Stimulated activated naive B cell treated with anti-CD40 and anti-IgM and Interleukin-4, amounts not matched to agents 10 μg/mL and 1 μg/mL and 100 μg/mL, for 72 hours (primary cell): ENCODE results near the gene NLN.

Experiments used
- ATAC-seq, 2 donors: fragments of 150-1000 bp; cut with Tn5 transposase; replicated peaks; 2 replicates each; pipeline ENCODE4 v1.10.0; 2021; ENCODE audit warnings: moderate library complexity in 1 of 2
- DNase-seq: peaks from one replicate; pipeline ENCODE4 v3.0.0; 2021
- H3K27ac Mint-ChIP-seq: one replicate; pipeline ENCODE4 v1.8.0; 2022; ENCODE audit warnings: mild to moderate bottlenecking, mixed read lengths
- H3K27me3 Mint-ChIP-seq, 2 donors: one replicate each; pipeline ENCODE4 v1.8.0; 2022; ENCODE audit warnings: mixed read lengths in 2 of 2
- H3K36me3 Mint-ChIP-seq, 2 donors: one replicate each; pipeline ENCODE4 v1.8.0; 2022; ENCODE audit warnings: mixed read lengths in 2 of 2, mild to moderate bottlenecking in 1 of 2
- H3K4me1 Mint-ChIP-seq, 2 donors: one replicate each; pipeline ENCODE4 v1.8.0; 2022; ENCODE audit warnings: mixed read lengths in 2 of 2, mild to moderate bottlenecking in 1 of 2
- H3K4me3 Mint-ChIP-seq, 2 donors: one replicate each; pipeline ENCODE4 v1.8.0; 2022; ENCODE audit warnings: mild to moderate bottlenecking in 2 of 2, mixed read lengths in 2 of 2, moderate library complexity in 1 of 2
- H3K9me3 Mint-ChIP-seq, 2 donors: one replicate each; pipeline ENCODE4 v1.8.0; 2022; ENCODE audit warnings: mixed read lengths in 2 of 2, mild to moderate bottlenecking in 1 of 2

NLN gene

DNA sequence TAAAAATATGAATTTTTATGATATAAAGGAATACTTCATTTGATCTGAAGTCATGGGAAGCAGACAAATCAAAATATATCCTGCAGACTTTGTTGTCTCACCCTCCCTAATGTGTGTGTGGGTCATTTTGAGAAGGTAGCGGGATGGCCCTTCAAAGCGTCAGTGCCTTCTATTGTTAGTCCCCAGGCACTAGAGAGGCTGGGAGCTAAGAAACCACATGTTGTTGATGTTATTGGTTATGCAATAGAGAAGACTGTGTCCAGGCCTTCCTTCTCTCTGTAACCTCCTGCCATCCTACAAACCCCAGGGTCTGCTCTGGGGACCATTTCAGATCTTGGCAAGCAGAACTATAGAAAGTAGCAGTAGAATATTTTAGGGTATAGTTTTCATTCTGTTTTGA lies 94.7 kb downstream of the NLN start:
- H3K4me3 Mint-ChIP-seq = no peak overlapping the region
- no peak for ATAC-seq

DNA sequence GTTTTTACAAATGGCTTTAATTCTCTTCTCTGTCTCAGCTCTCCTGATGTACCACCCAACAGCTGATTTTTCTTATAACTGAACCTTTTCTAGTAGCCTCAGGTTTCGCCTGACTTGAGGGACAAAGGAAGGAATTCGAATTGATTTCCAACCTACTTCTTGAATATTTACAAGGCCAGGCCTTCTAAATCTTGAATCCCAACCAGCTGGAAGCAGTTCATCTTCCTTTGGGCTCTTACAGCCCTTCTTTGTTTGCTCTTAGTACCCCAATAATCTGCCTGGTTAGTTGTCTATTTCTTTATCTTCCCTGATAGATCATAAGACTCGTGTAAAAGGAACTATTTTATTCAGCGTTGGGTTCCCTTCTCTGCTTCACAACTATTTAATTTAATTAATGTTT lies 95.9 kb downstream of the NLN start:
- no peak overlapping the region for H3K4me3 Mint-ChIP-seq
- H3K27ac Mint-ChIP-seq = no peak overlapping the region
- peaks cover 36 to 56% of the 10 kb centered on the region in 2 donors for H3K36me3 Mint-ChIP-seq
- DNase-seq (no peak), ATAC-seq (no peak)
- peaks cover 10 to 18% of the 10 kb centered on the region in 2 donors for H3K4me1 Mint-ChIP-seq
- H3K9me3 Mint-ChIP-seq = no peaks in the 10 kb centered on the region
- no peaks in the 10 kb centered on the region for H3K27me3 Mint-ChIP-seq

More for the DNA sequence above, 94.7 kb downstream of the NLN start:
- no peaks in the 10 kb centered on the region for H3K27me3 Mint-ChIP-seq
- no peak overlapping the region for H3K27ac Mint-ChIP-seq
- DNase-seq = no peak
- peaks cover 4 to 12% of the 10 kb centered on the region in 2 donors for H3K4me1 Mint-ChIP-seq
- no peaks in the 10 kb centered on the region for H3K9me3 Mint-ChIP-seq
- H3K36me3 Mint-ChIP-seq = peaks cover 35 to 59% of the 10 kb centered on the region in 2 donors

DNA sequence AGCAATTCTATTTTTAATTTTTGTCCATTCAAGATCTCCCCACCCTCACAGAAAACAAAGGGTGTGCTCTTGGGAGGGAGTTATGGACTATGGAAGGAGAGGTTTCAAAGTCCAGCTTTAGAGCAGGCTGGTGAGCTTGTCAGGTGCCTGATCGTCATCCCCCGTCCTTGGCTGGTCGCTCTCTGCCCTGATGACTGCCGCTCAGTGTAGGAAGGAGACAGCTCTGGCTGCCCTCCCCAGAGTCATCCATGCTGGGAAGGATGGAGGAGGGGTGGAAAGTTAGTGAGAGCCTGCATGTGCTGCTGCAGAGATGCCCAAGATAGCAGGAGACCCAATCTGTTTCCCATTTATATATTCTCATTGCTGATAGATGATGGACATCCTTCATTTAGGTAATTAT lies 96.6 kb downstream of the NLN start:
- Mint-ChIP-seq H3K4me1 (peaks cover 10 to 21% of the 10 kb centered on the region in 2 donors), H3K36me3 (peaks cover 33 to 54% of the 10 kb centered on the region in 2 donors), H3K27ac (no peak overlapping the region), H3K4me3 (no peak overlapping the region), H3K27me3 (no peaks in the 10 kb centered on the region), H3K9me3 (no peaks in the 10 kb centered on the region)
- ATAC-seq (no peak), DNase-seq (no peak)

DNA sequence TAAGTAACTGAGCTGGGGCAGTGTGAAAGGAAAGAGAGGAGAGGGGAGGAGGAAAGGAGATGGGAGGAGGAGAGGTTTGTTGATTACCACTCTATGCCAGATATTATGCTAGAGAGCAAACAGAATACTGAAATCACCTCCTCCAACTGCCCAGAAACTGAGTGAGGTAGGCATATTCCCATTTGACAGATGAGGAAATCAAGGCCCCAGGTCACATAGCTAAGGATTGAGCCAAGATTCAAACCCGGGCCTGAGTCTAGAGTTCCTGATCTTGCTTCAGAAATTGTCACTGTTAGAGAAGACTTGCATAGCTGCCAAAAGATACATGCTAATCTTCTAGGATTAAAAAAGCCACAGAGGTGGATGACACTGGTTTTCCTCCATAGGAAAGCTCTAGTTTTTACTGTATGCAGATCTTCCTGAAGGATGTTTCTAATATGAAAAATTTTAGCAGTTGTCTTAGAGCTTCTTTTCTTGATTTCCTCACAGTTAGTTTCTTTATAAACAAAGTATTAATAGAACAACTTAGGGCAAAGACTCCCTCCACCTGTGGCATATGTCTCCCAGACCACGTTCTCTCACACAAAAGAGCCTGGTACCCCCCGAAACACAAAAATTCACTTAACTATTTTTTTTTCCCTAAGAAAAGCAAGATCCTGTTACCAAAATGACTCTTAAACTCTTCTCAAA lies 97.4 kb downstream of the NLN start:
- peaks cover 12 to 29% of the 10 kb centered on the region in 2 donors for H3K4me1 Mint-ChIP-seq
- H3K4me3 Mint-ChIP-seq = no peak overlapping the region
- H3K9me3 Mint-ChIP-seq = no peaks in the 10 kb centered on the region
- no peaks in the 10 kb centered on the region for H3K27me3 Mint-ChIP-seq
- no peak overlapping the region for H3K27ac Mint-ChIP-seq
- no peak for ATAC-seq
- no peak for DNase-seq
- H3K36me3 Mint-ChIP-seq = peaks cover 31 to 55% of the 10 kb centered on the region in 2 donors

DNA sequence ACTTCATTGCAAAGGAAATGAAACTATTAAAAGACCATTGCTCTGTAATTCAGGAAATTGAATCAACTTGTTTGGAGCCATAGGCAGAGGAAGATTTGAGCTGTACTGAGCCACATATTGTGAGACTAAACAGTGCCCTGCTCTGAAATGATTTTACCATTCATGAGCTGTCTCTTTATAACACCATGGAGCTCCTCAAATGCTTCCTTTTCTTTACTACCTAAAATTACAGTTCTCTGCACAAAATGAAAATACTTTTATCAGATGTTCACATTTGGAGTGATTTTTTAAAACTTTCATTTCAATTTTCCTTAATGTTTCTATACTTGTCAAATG lies 97.9 kb downstream of the NLN start:
- H3K27me3 Mint-ChIP-seq = no peaks in the 10 kb centered on the region
- no peak overlapping the region for H3K4me3 Mint-ChIP-seq
- H3K36me3 Mint-ChIP-seq = peaks cover 35 to 56% of the 10 kb centered on the region in 2 donors
- no peak overlapping the region for H3K27ac Mint-ChIP-seq
- DNase-seq (no peak), ATAC-seq (no peak)
- H3K9me3 Mint-ChIP-seq = no peaks in the 10 kb centered on the region
- peaks cover 13 to 33% of the 10 kb centered on the region in 2 donors for H3K4me1 Mint-ChIP-seq

DNA sequence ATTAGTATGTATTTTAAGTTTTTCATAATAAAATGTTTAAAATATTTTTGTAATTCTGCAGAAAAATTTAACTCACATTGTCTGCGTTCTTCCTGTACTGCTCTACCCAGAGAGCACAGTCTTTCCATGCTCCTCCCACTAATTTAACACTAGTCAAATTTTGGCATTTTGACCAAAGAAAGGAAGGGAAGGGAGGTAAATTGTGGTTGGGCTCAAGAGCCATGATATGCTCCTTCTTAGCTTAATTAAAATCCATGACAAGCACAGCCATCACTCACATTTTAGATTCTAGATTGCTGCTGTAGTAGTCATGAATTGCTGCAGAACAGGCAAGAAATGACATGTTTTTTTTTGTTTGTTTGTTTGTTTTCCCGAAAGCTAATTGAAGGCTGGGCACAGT lies 98.4 kb downstream of the NLN start:
- peaks cover 14 to 38% of the 10 kb centered on the region in 2 donors for H3K4me1 Mint-ChIP-seq
- no peak overlapping the region for H3K27ac Mint-ChIP-seq
- ATAC-seq = no peak
- H3K36me3 Mint-ChIP-seq = peaks cover 30 to 53% of the 10 kb centered on the region in 2 donors
- DNase-seq = no peak
- H3K4me3 Mint-ChIP-seq = no peak overlapping the region
- H3K9me3 Mint-ChIP-seq = no peaks in the 10 kb centered on the region
- no peaks in the 10 kb centered on the region for H3K27me3 Mint-ChIP-seq

DNA sequence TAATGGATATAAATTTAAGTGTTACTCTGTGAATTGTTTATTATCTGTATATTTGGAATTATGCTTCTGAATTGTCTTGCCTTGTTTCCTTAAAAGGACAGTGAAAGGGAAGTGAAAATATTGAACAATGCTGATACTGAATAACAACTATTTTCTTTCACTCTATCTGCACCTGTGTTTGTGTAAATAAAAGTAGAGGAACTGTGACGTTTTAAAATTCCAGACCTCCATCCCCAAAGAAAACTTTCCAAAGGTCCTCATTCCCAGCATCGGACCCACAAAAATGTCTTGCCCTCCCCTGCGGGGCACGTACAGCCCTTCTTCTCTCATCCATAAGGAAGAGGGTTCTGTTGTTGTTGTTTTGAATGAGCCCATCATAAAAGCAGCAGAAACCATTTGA lies 100.0 kb downstream of the NLN start:
- no peaks in the 10 kb centered on the region for H3K27me3 Mint-ChIP-seq
- no peaks in the 10 kb centered on the region for H3K9me3 Mint-ChIP-seq
- H3K4me3 Mint-ChIP-seq = no peak overlapping the region
- ATAC-seq (no peak), DNase-seq (no peak)
- peaks cover 24 to 51% of the 10 kb centered on the region in 2 donors for H3K4me1 Mint-ChIP-seq
- H3K27ac Mint-ChIP-seq = no peak overlapping the region
- H3K36me3 Mint-ChIP-seq = peaks cover 23 to 49% of the 10 kb centered on the region in 2 donors

DNA sequence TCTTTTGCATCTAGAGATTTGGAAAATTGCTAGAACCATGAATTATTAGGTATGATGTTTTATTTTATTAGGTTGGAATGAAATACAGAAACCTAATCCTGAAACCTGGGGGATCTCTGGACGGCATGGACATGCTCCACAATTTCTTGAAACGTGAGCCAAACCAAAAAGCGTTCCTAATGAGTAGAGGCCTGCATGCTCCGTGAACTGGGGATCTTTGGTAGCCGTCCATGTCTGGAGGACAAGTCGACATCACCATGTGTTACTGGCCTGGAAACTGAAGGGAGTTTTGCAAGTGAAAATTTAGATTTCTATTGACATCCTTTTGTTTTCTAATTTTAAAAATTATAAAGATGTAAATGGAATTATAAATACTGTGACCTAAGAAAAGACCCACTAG lies 100.7 kb downstream of the NLN start:
- Mint-ChIP-seq H3K27ac (no peak overlapping the region), H3K4me1 (peaks cover 24 to 51% of the 10 kb centered on the region in 2 donors), H3K27me3 (no peaks in the 10 kb centered on the region), H3K9me3 (no peaks in the 10 kb centered on the region), H3K36me3 (peaks cover 23 to 49% of the 10 kb centered on the region in 2 donors), H3K4me3 (no peak overlapping the region)
- DNase-seq (no peak), ATAC-seq (no peak)

DNA sequence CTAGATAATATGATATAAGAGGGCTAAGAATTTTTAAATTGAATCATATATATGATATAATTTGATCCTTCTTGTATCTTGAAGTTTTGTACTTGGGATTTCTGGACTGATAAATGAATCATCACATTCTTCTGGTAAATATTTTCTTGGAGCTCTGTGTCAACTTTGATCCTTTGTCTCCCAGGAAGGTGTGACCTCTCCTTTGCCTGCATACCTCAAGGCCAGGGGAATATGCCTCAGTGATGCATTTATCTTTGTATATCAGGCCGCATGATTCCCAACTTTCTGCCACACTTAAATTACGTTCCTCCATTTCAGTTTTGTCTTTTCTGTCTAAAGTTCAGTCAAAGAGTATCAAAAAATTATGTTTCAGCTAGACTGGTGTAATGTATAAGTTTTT lies 101.2 kb downstream of the NLN start:
- ATAC-seq = no peak
- Mint-ChIP-seq H3K4me1 (peaks cover 24 to 51% of the 10 kb centered on the region in 2 donors), H3K36me3 (peaks cover 26 to 49% of the 10 kb centered on the region in 2 donors), H3K27me3 (no peaks in the 10 kb centered on the region), H3K9me3 (no peaks in the 10 kb centered on the region), H3K27ac (no peak overlapping the region), H3K4me3 (no peak overlapping the region)
- DNase-seq = no peak

DNA sequence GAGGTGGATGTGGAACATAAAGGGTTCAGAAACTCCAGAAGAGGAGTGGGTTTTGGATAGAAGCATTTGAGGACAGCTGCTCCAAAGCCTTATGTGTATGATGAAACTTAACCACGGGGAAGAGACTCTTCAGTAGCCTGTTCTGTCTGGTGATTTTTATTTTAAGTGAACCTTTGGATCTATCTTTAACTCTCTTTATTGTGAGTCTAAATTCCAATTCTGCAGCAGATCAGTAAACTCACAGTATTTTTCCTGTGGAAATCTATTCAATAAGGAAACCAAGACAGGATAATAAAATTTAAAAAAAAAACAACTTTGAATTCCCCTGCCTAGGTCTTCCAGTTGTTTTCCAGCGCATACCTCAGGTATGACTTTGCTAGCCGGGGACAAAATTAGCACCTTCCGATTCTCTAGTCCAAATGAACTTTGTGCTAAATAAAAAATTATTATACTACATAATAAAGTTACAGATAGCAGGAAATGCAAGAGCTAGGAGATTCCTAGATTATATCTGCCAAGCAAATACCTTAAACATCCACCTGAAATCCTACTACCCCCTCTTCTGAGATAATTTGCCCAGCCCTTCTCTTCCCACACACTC lies 101.9 kb downstream of the NLN start:
- no peak for ATAC-seq

DNA sequence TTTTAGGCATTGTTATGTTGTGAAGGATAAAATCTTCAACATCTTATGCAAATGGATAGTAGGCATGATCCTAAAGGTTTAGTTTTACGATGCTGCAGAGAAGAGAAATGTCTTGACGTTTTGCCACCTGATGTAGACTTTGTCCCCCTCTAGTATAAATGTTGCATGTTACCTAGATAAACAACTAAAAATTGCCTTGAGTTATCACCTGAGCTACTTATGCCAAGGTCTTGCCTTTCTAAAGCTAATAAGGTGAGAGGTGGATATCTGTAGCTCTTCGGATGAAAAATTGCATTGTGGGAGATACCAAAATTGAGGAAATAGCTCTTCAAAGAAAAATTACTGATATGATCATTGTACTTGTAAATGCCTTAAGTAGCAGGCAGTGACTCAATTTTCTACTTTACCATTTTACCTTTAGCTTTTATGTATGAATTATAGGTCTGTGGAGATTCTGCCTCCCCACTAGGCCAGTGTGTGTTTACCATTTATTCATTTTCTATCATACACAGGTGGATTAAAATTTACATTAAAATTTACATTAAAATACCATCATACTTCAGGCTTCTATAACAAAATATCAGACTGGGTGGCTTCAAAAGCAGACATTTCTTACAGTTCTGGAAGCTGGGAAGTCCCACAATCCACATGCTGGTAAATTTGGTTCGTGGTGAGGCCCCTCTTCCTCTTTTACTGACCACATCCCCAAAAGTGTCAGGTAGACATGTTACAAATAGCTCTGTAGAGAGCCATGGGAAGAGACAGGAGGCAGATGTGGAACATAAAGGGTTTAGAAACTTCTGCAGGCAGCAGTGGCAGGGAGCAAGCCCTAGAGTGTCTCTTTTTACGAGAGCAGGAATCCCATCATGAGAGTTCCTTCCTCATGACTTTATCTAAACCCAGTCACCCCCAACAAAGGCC lies 103.7 kb downstream of the NLN start:
- Mint-ChIP-seq H3K27me3 (no peaks in the 10 kb centered on the region), H3K9me3 (no peaks in the 10 kb centered on the region), H3K36me3 (peaks cover 22 to 40% of the 10 kb centered on the region in 2 donors), H3K27ac (peak overlapping the region; percentile 75), H3K4me1 (peaks cover 19 to 39% of the 10 kb centered on the region in 2 donors), H3K4me3 (peak overlapping the region; percentile 11 to 26)
- ATAC-seq (peak; percentile 96 to 97), DNase-seq (peak; percentile 38)

More for the DNA sequence above, 101.9 kb downstream of the NLN start:
- DNase-seq = no peak
- Mint-ChIP-seq H3K36me3 (peaks cover 24 to 47% of the 10 kb centered on the region in 2 donors), H3K27ac (no peak overlapping the region), H3K4me1 (peaks cover 24 to 50% of the 10 kb centered on the region in 2 donors), H3K4me3 (no peak overlapping the region), H3K27me3 (no peaks in the 10 kb centered on the region), H3K9me3 (no peaks in the 10 kb centered on the region)

DNA sequence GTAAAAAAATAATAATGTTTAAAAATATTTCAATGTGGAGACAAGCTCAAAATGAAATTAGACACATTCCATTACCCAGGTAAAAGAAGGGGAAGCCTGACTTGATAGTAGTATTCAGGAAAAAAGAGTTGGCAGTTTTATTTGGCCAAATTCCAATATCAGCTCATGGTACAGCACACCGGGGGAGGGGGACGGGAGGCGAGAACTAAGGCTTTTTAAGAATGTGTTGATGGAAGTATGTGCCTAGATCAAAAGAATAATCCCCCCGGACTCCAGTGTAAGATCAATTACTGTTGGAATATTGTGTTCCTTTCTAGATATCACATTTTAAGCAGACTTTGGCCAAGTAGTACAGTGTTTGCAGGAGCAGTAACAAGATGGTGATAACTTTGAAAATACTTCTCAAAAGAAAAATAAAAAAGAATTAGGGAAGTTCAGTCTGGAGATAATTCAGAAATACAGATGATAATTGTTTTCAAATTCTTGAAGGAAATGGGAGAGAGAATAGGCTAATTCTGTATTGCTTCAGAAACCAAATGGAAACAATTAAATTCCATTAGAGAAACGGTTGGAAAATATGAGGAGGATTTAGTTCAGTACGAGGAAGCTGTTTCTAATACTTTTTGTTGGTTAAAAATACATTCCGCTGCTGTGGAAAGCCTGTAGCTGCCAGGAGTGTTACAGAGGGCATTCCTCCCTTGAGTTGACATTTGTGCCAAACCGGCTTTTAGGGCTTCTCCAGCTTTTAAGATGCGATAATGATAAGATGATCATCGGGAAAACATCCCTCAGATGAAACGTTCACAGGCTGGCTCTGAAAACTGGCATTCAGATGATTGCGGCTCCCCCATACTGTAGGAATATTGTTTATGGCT lies 106.3 kb downstream of the NLN start:
- Mint-ChIP-seq H3K9me3 (no peaks in the 10 kb centered on the region), H3K27ac (no peak overlapping the region), H3K4me3 (no peak overlapping the region), H3K4me1 (peaks cover 14 to 32% of the 10 kb centered on the region in 2 donors), H3K27me3 (no peaks in the 10 kb centered on the region), H3K36me3 (peaks cover 18 to 36% of the 10 kb centered on the region in 2 donors)
- DNase-seq = no peak
- ATAC-seq = no peak

DNA sequence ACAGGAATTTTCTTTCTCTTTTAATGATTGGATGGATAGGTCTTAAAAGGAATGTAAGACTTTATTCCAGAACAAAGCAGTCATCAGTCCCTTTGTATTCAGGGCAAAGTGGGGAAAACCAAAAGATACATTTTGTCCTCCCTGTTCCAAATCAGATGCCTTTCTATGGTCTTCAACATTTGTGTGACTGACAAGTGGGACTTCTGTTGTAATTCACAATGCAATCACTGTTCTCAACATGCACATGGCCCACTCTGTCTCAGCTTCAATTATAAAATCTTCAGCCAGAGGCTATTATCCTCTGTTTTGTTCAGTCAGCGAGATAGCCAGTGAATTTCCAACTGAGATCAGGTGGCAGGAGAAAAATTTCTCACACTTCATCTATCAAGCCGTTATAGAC lies 108.9 kb downstream of the NLN start:
- DNase-seq = no peak
- peaks cover 6 to 8% of the 10 kb centered on the region in 2 donors for H3K4me1 Mint-ChIP-seq
- no peaks in the 10 kb centered on the region for H3K27me3 Mint-ChIP-seq
- no peak overlapping the region for H3K27ac Mint-ChIP-seq
- H3K36me3 Mint-ChIP-seq = peaks cover 6 to 18% of the 10 kb centered on the region in 2 donors
- no peak for ATAC-seq
- H3K9me3 Mint-ChIP-seq = no peaks in the 10 kb centered on the region
- no peak overlapping the region for H3K4me3 Mint-ChIP-seq

DNA sequence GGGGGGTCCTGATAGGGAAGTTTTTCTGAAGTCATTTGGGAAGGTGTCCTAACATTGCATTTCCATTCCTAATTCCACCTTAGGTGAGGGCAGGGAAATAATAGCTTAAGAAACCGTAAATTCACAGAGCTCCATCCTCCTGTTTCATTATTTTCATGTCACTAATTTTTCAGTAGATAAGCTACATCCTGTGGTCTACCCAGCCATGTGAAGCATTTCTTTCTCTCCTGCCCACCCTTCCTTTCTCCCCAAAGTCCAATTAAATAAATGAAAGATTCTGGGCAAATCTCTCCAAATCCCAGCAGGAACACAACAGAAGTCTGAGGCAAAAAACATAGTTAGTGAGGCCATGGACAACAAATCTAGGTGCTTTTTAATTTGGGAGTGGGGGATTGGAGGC lies 109.3 kb downstream of the NLN start:
- Mint-ChIP-seq H3K4me3 (no peak overlapping the region), H3K27me3 (no peaks in the 10 kb centered on the region), H3K27ac (no peak overlapping the region), H3K4me1 (peaks cover 2 to 4% of the 10 kb centered on the region in 2 donors), H3K9me3 (no peaks in the 10 kb centered on the region), H3K36me3 (peaks cover 6 to 14% of the 10 kb centered on the region in 2 donors)
- DNase-seq (no peak), ATAC-seq (no peak)
